RPMI7951 (cell line): ENCODE results near the gene OPA3. TPM values are rescaled to one million over a fixed set of nuclear protein-coding genes. Genes with fewer than 3 reads are reported as not detected.

Experiments used
- DNase-seq: peaks from one replicate; pipeline ENCODE4 v3.0.0-alpha.2; 2012; ENCODE audit warnings: low read depth
- total RNA-seq: library from RNA; depleted of rRNA; stranded (reverse); fragments of >200 nt; shearing (Covaris generic); gene quantifications from 2 replicates; pipeline ENCODE4 v1.2.3, GENCODE V29; 2014

OPA3 gene
- total RNA-seq, 1 experiment from 2014 or later = 5.2 TPM

DNA sequence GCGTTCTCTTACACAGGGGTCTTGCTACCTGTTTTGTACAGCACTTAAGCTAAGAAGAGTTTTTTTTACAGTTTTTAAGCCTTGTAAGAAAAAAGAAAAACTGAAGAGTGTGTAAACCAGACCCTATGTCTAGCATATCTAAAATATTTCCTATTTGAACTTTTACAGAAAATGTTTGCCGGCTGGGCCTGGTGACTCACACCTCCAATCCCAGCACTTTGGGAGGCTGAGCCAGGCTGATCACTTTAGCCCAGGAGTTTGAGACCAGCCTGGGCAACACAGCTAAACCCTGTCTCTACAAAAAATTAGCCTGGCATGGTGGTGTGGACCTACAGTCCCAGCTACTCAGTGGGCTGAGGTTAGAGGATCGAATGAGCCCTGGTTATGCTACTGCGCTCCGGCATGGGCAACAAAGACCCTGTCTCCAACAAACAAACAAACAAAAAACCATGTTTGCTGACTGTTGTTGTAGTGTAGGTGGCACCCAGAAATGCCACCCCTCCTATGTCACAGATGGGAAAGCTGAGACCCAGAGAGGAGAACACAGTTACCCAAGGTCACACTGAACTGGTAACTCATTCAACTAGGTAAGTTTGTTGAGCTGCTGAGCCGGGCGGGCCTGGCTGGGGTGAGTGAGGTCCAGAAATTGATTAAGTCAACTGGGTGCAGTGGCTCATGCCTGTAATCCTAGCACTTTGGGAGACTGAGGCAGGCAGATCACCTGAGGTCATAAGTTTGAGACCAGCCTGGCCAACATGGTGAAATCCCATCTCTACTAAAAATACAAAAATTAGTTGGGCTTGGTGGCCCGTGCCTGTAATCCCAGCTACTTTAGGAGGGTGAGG is 79.2 kb downstream of the OPA3 start:
- no peak for DNase-seq

DNA sequence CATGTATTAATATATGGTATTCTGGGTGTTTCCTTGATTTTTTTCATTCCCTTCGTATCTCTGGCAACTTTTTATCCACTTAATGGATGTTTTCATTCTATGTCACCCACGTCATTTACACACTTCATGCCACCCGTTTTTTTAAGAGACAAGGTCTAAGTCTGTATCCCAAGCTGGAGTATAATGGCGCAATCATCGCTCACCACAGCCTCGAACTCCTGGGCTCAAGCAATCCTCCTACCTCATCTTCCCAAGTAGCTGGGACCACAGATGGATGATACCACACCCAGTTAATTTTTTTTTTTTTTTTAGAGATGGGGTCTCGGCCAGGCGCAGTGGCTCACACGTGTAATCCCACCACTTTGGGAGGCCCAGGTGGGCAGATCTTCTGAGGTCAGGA is 80.7 kb downstream of the OPA3 start:
- DNase-seq = no peak

DNA sequence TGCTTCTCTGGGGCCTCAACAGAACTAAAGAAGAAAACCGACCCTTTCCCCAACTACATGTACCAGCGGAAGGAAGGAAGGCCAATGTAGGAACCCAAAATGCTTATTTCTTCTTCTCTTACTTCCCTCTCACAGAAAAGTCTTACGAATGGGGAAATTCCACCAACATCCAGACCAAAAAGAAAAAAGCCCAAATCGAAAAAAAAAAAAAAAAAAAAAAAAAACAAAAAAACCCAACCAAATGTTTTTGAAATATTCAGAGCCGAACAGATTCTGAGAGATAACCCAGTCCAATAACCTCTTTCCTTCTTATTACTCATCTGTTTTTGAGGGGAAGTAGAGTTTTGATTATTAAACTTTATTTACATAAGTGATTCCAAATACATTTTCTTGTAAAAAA is 82.5 kb downstream of the OPA3 start:
- no peak for DNase-seq

DNA sequence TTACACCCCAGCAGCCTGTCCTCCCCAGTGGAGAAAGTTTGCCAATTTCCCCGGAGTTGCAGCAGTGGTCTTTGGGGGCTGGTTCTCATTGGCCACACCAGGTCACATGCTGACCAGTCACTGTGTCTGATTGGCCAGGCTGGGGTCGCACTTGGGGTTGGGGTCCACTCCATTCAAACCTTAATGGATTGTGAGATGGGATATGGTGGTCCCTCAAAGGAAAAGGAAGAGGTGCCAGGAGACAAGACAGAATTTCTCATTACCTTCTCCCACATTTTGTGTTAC is 82.9 kb downstream of the OPA3 start:
- DNase-seq = no peak

DNA sequence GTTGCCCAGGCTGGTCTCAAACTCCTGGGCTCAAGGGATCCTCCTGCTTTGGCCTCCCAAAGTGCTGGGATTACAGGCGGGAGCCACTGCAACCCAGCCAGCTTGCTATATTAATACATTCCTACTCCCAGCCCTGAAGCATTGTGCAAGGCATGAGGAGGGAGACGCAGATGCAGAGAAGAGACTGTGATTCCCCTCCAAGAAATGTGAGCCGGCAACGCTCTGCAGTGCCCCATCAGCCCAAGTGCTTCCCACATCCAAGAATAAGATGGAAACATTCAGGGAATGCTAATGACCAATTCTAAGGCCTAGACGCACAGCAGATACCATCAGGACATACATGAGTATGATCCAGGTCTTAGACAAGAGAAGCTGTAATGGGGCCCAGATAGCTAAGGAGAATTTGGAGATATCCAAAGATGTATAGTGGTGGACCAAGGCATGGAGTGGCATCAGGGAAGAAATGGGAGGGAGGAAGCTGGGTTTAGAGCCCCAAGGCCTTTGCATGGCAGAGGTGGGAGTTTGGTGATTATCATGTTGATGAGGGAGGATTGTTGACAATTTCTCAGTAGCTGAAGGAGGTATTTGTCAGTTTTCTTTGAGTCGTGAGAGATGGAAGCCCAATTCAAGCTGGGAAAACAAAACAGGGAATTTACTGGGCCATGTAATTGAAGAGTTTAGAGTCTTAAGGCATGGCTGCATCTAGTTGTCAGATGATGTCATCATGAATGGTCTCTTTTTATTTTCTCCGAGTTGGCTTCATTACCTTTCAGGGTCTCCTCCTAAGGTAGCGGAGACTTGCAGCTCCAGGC is 83.5 kb downstream of the OPA3 start:
- no peak for DNase-seq

DNA sequence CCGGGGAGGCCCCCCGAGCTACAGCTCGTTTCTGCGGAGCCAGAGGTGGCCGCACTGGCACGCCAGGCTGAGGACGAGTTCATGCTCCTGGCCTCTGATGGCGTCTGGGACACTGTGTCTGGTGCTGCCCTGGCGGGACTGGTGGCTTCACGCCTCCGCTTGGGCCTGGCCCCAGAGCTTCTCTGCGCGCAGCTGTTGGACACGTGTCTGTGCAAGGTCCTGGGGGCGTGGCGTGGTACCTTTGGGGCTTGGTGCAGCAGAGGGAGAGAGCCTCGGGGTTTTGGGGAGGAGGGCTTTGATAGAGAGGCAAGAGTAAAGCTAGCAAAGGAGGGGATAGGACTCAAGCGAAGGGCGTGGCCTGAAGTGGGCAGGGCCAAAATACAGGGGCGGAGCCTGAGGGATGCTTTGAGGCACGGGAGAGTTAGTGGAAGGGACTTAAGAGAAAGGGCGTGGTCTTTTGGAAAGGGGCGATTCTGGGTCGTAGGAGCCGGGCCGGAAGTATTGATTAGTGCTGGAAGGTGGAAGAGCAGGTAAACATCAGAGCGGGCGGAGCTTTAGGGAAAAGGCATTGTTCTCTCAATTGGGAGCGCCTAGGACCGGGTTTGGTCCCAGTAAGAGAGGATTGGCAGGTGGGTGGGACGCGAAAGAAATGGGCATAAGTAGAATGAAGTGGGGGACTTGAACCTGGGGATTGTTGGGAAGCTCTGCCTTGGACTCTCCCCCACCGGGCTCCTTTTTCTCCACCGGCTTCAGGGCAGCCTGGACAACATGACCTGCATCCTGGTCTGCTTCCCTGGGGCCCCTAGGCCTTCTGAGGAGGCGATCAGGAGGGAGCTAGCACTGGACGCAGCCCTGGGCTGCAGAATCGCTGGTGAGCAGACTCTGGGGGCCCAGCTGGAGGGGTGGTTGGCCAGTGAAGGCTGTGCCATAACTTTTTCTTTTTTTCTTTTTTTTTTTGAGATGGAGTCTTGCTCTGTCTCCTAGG is 85.1 kb downstream of the OPA3 start:
- DNase-seq = peak; percentile 52

DNA sequence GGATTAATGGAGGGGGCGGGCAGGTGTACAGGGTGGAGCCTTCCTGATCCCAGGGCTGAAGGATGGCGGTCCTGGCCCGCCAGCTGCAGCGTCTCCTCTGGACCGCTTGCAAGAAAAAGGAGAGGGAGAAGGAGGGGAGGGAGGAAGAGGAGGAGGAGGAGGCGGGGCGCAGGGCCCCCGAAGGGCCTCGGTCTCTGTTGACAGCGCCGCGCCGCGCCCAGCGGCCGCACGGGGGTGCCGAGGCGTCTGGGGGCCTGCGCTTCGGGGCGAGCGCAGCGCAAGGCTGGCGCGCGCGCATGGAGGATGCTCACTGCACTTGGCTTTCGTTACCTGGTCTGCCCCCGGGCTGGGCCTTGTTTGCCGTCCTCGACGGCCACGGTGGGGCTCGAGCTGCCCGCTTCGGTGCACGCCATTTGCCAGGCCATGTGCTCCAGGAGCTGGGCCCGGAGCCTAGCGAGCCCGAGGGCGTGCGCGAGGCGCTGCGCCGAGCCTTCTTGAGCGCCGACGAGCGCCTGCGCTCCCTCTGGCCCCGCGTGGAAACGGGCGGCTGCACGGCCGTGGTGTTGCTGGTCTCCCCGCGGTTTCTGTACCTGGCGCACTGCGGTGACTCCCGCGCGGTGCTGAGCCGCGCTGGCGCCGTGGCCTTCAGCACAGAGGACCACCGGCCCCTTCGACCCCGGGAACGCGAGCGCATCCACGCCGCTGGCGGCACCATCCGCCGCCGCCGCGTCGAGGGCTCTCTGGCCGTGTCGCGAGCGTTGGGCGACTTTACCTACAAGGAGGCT is 86.0 kb downstream of the OPA3 start, which contains the start of gene PPM1N:
Gene PPM1N, plus strand, starts transcription at position 33 of the 785 bp plus-strand sequence. Its CDS starts 30 bp downstream, at position 63.
- peak; percentile 29 for DNase-seq

DNA sequence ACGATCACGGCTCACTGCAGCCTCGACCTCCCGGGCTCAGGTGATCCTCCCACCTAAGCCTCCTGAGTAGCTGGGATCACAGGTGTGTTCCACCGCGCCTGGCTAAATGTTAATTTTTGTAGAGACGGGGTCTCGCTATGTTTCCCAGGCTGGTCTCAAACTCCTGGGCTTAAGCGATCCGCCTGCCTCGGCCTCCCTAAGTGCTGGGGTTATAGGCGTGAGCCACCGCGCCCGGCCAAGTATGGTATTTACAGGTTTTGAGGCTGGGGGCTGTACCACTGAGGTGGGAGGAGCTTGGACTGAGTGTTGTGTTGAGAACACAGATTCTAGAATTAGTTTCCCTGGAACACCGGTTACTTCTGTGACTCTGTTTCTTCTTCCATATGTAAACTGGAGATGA is 86.8 kb downstream of the OPA3 start:
- no peak for DNase-seq

DNA sequence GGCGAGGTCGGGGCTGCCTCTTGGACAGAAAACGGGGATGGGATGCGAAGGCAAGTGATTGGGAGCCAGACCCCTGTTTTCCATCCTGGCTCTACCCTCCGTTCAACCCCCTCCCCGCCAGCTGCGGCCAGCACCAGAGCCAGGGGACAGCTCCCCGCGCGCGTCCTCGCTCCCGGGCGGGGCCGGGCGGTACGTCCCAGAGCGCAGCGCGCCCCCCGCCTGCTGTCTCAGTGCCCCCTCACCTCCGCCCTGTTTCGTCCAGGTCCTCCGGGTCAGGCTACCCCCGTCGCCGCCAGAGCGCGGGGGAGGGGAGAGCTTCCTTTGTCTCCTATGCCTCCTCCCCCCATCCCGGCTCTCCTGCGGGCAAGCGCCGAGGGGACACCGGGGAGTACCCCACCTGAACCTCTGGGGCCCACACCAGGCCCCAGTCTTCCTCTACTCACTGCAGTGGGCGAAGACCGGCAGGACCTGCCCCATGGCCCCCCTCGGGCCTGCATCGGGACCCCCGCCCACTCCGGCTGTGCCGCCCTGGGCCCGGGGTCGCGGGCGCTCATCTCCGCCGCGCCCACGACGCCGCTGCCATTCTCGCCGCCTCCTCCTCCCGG is 88.2 kb downstream of the OPA3 start:
- DNase-seq = peak; percentile 33

DNA sequence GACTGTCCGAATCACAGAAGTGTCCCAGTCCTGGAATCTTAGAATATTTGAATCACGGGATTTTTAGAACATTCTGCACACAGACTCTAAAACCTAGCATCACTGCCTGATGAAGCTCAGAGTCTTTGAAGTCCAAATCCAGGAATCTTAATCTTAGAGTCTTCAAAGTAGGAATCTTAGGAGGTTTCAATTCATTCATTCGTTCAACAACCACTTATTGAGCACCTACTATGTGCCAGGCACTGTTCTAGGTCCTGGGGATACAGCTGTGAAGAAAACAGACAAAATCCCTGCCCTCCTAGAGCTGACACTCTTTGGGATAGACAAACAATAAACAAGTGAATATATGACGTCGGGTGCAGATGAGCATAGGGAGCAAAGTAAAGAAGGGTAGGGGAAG is 89.4 kb downstream of the OPA3 start:
- no peak for DNase-seq

DNA sequence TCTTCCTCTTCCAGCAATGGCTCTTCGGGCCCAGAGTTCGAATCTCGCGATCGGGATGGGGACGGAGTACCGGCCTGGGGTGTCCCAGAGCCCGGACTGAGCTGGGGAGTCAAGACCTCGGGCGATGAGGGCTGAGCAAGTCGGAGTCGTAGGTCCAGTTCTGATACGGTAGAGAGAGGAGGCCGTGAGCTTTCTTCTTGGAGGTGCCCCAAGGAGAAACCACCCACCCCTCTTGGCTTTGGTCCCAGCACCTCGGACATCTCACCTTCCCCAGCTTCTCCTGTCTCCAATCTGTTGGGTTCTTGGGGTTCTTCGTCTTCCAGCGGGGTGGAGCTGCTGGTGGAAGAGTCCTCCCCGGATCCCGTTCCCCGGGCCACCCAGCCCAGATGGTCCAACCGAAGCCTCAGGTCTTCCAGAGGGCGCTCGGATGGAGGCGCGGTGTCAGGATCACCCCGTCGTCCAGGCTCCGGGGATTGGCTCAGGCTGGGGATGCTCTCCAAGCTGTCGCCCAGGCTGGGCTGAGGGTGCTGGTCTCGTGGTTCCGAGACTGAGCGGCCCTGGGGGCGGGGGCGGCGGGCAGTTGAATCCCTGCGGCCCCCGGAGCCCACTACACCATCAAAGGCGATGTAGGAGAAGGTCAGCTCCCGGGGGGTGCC is 90.2 kb downstream of the OPA3 start:
- DNase-seq = no peak

DNA sequence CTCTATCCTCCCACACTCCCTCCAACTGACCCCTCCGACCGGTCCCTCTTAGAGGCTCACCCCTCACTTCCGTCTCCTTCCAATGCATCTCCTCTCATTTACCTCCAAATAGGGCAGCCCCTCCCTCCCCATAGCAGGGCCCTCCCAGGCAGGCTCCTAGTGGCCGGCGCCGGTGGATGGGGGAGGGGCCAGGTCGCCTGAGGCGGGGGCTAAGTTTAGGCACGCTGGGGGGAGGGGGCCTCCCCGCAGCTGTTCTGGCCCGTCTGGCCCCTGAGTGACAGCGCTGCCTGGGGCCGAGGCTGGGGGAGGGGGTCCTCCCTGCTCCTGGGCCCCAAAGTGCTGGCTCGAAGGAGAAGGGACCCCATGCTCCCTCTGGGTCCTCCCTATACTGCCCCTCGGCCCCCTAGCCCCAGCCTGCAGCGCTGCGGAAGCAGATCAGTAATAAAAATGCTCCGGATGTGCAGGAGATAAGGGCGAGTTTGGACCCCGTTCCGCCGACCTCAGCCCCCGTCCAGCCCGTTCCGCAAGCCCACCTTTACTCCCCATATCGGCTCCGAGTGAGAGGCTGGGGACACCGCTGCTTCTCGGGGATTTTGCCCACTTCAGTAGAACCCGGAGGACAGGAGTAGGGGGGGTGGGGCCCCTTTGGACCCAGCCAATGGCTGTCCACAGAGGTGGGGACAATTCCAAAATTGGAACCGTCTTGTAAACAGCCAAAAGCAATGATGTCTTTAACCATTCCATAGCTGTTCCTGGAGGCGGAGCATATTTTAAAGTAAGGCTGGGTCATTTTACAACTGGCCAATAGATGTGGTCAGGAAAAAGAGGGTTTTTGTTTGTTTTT is 91.8 kb downstream of the OPA3 start:
- DNase-seq = peak; percentile 90

DNA sequence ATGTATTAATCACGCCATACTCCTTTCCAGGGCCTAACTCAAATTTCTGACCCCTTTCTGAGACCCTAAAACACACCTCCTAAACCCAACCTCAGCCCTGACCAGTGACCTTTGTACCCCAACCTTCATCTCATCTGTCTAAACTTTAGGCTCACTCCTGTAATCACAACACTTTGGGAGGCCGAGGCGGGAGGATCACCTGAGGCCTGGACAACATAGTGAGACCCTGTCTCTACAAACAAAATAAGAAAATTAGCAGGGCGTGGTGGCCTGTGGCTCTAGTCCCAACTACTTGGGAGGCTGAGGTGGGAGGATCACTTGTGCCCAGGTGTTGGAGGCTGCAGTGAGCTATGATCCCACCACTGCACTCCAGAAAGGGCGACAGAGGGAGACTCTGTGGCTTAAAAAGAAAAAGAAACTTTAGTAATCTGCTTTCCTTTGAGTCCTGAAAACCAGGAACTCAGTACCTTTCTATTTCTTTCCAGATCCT is 92.4 kb downstream of the OPA3 start:
- no peak for DNase-seq

DNA sequence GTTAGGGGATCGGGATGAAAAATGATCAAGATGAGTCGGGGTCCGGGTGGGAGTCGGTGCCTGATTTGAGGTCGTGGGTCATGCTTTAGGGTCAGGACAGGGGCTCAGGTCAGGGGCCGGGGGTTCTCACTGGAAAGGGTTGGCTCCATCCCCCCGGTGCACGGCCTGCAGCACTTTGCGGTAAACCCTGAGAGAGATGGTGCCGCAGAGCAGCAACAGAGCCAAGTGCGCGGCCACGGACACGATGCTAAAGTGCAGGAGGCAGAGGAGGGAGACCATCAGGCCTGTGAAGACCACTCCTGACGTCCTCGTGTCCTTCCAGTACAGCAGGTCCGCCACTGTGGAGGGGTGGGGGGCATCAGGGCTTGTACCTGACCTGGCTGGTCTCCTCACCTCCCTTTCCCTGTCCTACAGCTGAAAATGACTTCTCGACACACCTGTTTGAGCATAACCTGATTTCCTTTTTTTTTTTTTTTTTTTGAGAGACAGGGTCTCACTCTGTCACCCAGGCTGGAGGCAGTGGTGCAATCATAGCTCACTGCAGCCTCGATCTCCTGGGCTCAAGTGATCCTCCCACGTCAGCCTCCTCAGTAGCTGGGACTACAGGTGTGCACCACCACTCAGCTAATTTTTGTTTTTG is 95.3 kb downstream of the OPA3 start:
- no peak for DNase-seq

DNA sequence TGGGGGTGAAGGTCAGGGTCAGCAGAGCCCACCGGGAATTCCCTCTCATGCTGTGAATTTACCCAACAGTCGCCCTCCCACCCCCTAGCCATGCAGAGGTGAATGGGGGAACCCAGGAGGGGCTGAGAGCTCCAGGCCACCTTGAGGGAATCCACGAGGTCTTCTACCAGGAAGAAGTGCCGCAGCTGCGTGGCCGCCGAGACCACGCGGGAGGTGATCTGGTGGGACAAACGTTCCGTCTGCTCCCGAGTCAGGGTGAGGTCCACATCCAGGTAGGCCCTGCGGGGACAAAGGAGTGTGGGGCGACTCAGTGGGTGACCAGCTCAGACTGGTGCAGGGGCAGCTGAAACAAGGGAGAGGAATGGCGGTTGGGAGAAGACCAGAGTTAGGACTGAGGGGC is 95.9 kb downstream of the OPA3 start:
- DNase-seq = no peak

DNA sequence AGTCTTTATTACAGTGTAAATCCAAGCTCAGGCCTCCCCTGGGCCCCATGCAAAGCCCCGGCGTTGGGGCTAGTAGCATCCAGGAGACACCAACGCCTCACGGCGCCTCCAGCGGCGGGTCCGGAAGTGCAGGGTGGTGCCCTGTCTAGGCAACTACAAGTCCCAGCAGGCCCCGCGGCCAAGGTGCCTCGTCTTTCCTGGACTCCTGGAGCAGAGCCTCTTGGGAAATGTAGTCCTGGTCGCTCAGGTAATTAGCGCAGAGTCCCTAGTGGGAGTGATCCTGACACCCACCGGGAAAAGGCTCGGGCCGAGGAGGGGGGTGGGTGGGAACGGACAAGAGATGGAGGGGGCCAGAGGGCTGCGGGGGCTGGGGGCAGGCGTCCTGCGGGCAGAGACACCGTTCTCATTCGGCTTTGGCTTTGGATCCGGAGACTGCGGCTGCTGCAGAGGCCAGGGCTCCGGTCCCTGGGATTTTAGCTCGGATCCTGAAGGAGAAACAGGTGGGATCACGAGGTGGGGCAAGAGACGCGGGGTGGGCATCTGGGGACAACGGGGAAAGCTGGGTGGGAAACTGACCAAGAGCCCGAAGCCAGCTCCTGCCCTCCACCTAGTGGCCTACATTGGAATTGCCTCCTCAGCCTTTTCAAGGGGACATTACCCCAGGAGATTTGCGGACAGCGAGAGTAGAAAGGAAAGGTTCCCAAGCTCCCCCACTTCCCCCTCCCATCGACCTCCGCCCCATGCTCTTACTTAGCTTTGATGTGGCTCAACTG is 99.1 kb downstream of the OPA3 start:
- DNase-seq = peak; percentile 94

DNA sequence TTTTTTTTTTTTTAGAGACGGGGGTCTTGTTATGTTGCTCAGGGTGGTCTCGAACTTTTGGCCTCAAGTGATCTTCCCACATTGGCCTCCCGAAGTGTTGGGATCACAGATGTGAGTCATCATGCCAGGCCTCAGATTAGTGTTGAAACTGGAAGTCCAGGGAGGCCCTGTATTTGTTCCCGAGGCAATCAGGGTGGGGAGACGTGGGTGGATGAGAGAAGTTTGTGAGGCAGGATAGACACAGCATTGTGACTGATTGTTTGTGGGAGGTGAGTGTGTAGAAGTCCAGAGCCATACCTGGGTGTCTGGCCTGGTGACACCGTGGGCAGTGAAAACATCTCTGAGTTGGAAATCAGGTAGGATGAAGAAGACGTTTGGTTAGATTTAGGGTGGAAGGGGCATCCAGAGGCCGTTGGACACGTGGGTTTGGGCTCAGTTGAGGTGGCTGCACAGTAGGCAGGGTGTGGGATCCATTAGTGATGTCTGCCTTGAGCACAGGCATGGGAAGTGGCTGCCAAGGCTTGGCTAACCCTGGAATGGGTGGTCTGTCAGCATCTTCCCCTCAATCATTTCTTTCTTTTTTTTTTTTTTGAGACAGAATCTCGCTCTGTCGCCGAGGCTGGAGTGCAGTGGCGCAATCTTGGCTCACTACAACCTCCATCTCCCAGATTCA is 100.2 kb downstream of the OPA3 start:
- peak; percentile 52 for DNase-seq
